H1 (cell line): ENCODE results near the gene RGS3. TPM values are rescaled to one million over a fixed set of nuclear protein-coding genes. Genes with fewer than 3 reads are reported as not detected.

Source experiments
- ASH2L ChIP-seq: fragments of 200-600, 300-600 bp; sonication (generic); IDR thresholded peaks from one replicate; pipeline ENCODE4 v1.7.1; 2017; ENCODE audit warnings: low read length
- CEBPB ChIP-seq: IDR thresholded peaks from 2 replicates; pipeline ENCODE4 v1.6.1; 2012; ENCODE audit warnings: low read depth, low read length
- CTBP2 ChIP-seq: IDR thresholded peaks from 2 replicates; pipeline ENCODE4 v1.7.0; 2011; ENCODE audit warnings: borderline replicate concordance, mild to moderate bottlenecking, moderate library complexity, mixed read lengths, low read length; ENCODE audit not compliant: insufficient read depth, insufficient read length
- GABPA ChIP-seq: IDR thresholded peaks from 2 replicates; pipeline ENCODE4 v1.6.1; 2011; ENCODE audit warnings: mild to moderate bottlenecking, low read length, moderate library complexity, borderline replicate concordance; ENCODE audit not compliant: insufficient read depth
- NRF1 ChIP-seq: IDR thresholded peaks from 2 replicates; pipeline ENCODE4 v1.6.1; 2011; ENCODE audit warnings: mild to moderate bottlenecking, low read depth, low read length, improper control_type of control experiment
- POLR2A ChIP-seq, 2 experiments: IDR thresholded peaks; 1 replicate in 1 of 2; 2 replicates in 1 of 2; pipeline ENCODE4 v1.6.1; 2011; ENCODE audit warnings: low read depth in 2 of 2, low read length in 2 of 2, mild to moderate bottlenecking in 2 of 2; ENCODE audit errors: control extremely low read depth in 1 of 2
- SRF ChIP-seq: IDR thresholded peaks from 2 replicates; pipeline ENCODE4 v1.6.1; 2011; ENCODE audit warnings: mild to moderate bottlenecking, low read depth, low read length, moderate library complexity
- YY1 ChIP-seq: IDR thresholded peaks from 2 replicates; pipeline ENCODE4 v1.6.1; 2011; ENCODE audit warnings: low read depth, mild to moderate bottlenecking, low read length
- polyA plus RNA-seq, 7 experiments: library from polyadenylated mRNA; depleted of rRNA in 3 of 7; stranded (reverse) in 5 of 7; unstranded in 2 of 7; fragments of >200 nt in 5 of 7; fragments of 200-250 nt in 2 of 7; gene quantifications; 1 replicate in 5 of 7; 2 replicates in 1 of 7; 4 replicates in 1 of 7; pipeline versions ENCODE4 v1.2.1 to v1.2.3, GENCODE V29; 2011 to 2013; ENCODE audit warnings: missing spikeins in 2 of 7, mixed read lengths in 2 of 7
- total RNA-seq: library from RNA; stranded (reverse); fragmentation: NEBNext Ultra II Directional; extraction: Animal tissue kit (Norgen Biotek cat#: 25700); gene quantifications from 2 replicates; pipeline ENCODE4 v1.2.1, GENCODE V29; 2021

The RGS3 gene
- total and polyA plus RNA-seq, 2 of the 8 experiments (the other 6 are each of a cell fraction or from before 2014, with no cell fraction given): 12.6 to 18.2 TPM

DNA sequence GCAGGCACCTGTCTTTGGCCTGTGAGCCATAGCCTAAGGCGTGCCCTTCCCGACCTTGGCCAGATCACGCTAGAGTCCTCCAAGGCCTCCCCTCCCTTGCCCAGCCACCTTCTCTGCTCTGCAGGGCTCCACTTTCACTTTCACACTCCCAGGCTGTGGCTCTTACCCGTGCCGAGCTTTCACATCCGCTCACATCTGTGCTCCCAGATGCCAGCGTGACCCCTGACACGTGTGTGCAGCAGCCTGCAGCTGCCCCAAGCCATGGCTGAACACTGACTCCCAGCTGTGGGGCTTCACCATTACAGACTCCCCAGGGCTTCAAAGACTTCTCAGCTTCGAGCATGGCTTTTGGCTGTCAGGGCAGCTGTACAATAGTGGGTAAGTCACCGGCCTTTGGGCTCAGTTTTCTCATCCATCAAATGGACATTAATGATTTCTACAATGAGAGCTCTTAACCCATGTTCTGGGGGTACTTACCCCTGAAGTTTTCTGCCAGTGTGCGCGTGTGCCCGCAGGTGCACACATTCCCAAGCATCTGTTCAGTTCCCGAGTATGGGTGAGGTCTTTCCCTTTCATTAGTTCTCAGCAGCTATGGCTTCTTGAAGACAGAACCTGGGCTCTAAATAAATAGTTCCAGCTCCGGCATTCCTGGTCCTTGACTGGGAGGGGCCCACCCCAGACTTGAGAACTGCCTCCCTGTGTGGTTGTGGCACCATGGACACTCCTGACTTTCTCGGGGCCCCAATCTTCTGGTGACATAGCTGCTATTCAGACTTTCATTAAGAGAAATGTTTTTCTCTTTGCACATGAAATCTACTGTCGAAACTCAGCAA is 118.6 kb downstream of the RGS3 start (continued):
- TF ChIP-seq ASH2L: no peak
- no peak for TF ChIP-seq POLR2A (IDR thresholded peaks at IDR 0.05; ENCODE audit: control extremely low read depth in 1 of 2, low read depth in 2 of 2, low read length in 2 of 2)
- TF ChIP-seq NRF1: no peak
- no peak for TF ChIP-seq CTBP2
- TF ChIP-seq GABPA: no peak
- no peak for TF ChIP-seq CEBPB
- no peak for TF ChIP-seq SRF
- no peak for TF ChIP-seq YY1
